ENCODE results near the gene CENPP.
"Not testable (repeated sequence)": the region's sequence is repeated elsewhere in the genome, so short reads cannot be mapped to it uniquely, and the experiment has no call there.

The CENPP gene

DNA sequence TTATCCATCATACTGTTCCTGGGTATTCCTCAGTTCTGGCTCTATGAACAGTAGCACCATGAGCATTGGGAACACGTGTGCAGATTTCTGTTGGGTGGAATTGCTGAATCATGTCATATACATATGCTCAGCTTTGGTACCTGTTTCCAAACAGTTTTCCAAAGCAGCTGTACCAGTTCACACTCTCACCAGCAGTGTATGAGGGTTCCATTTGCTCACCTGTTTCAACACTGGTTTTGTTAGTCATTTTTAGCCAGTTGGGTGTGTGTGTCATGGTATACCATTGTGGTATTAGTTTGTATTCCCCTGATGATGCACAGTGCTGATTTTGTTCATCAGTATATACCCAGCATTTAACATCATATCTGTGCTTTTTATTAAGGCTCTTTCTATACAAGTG is 266.8 kb downstream of the CENPP start:
- H3K36me3 ChIP-seq (ENCODE audit: insufficient read depth, low read length): no peaks in the 10 kb centered on the region
- peaks cover 6% of the 10 kb centered on the region for H3K4me1 ChIP-seq (ENCODE audit: control insufficient read depth, insufficient read depth, low read length, unreplicated experiment)
- H3K4me3 ChIP-seq (ENCODE audit: low read depth, low read length): no peak overlapping the region
- no peaks in the 10 kb centered on the region for H3K79me2 ChIP-seq (ENCODE audit: control insufficient read depth, insufficient read depth, low read length, unreplicated experiment)
- H3K27me3 ChIP-seq (ENCODE audit: insufficient read depth, low read length): no peaks in the 10 kb centered on the region
- no peak overlapping the region for H2AFZ ChIP-seq (ENCODE audit: low read length, unreplicated experiment)
- H3K27ac ChIP-seq (ENCODE audit: low read depth, low read length): no peak overlapping the region

DNA sequence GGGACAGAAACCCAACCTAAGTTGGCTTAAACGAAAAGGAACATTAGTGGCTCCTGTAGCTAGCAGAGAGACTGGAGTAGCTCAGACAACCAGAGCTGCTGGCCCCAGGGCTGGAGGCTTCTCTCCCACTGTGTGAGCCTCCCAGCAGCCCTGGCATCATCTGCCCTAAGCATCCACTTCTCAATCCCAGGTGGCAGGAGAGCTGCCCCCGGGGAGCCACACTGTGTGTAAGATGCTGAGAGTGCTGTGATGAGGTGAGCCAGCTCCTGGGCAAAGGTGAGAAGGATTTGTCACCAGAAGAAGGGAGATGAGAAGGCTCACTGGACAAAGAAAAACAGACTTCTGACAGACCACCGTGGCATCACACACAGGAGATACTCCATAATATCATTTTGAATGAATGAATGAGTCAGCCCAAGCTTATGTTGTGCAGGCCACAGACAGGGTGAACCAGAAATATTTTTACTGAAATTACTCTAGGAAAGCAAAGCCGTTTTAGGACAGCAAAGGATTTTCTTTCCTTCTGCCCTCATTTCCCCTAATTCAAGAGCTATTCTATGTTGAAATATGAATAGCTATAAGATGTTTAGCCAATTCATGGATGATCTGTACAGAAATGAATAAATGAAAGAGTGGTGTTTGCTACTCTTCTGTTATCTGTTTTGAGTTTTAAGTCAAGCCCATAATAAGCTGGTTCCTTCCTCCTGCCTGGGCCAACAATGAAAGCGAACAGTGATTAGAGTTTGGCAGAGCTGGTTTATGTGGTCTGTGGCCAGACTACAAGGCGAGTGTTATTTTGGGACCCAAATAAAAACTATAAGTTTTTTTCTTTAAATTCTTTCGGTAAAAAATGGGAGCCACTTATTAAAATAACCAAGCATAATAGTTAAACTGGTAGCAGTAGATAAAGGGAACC is 267.5 kb downstream of the CENPP start:
- H2AFZ ChIP-seq (ENCODE audit: low read length, unreplicated experiment): no peak overlapping the region
- H3K27ac ChIP-seq (ENCODE audit: low read depth, low read length): no peak overlapping the region
- no peaks in the 10 kb centered on the region for H3K27me3 ChIP-seq (ENCODE audit: insufficient read depth, low read length)
- no peaks in the 10 kb centered on the region for H3K36me3 ChIP-seq (ENCODE audit: insufficient read depth, low read length)
- H3K4me3 ChIP-seq (ENCODE audit: low read depth, low read length): no peak overlapping the region
- no peaks in the 10 kb centered on the region for H3K79me2 ChIP-seq (ENCODE audit: control insufficient read depth, insufficient read depth, low read length, unreplicated experiment)
- peaks cover 6% of the 10 kb centered on the region for H3K4me1 ChIP-seq (ENCODE audit: control insufficient read depth, insufficient read depth, low read length, unreplicated experiment)

DNA sequence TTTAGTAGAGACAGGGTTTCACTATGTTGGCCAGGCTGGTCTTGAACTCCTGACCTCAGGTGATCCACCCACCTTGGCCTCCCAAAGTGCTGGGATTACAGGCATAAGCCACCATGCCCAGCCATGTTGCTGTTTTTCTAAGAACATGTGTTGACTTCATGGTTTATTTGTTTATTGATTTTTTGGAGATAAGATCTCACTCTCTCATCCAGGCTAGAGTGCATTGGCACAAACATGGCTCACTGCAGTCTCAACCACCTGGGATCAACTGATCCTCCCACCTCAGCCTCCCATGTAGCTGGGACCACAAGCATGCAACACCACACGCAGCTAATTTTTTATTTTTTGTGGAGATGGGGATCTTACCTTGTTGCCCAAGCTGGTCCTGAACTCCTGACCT is 269.3 kb downstream of the CENPP start:
- H3K27me3 ChIP-seq (ENCODE audit: insufficient read depth, low read length); H3K79me2 ChIP-seq (ENCODE audit: control insufficient read depth, insufficient read depth, low read length, unreplicated experiment); H3K36me3 ChIP-seq (ENCODE audit: insufficient read depth, low read length); H2AFZ ChIP-seq (ENCODE audit: low read length, unreplicated experiment); H3K27ac ChIP-seq (ENCODE audit: low read depth, low read length); H3K4me3 ChIP-seq (ENCODE audit: low read depth, low read length); H3K4me1 ChIP-seq (ENCODE audit: control insufficient read depth, insufficient read depth, low read length, unreplicated experiment): not testable (repeated sequence)

DNA sequence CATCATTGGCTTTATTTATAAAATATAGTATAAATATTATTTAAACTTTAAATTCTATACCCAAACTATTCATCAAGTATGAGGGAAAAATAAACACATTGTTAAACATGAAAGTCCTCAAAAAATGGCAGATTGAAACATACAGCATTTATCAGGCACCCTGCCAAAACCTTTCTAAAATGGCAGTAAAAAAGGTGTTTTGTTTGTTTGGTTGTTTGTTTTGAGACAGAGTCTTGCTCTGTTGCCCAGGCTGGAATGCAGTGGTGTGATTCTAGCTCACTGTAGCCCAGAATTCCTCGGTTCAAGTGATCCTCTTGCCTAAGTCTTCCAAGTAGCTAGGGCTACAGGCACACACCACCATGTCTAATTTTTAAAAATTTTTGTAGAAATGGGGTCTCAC is 270.2 kb downstream of the CENPP start:
- no peaks in the 10 kb centered on the region for H3K27me3 ChIP-seq (ENCODE audit: insufficient read depth, low read length)
- H3K79me2 ChIP-seq (ENCODE audit: control insufficient read depth, insufficient read depth, low read length, unreplicated experiment): no peaks in the 10 kb centered on the region
- peaks cover 7% of the 10 kb centered on the region for H3K4me1 ChIP-seq (ENCODE audit: control insufficient read depth, insufficient read depth, low read length, unreplicated experiment)
- H3K4me3 ChIP-seq (ENCODE audit: low read depth, low read length): no peak overlapping the region
- H2AFZ ChIP-seq (ENCODE audit: low read length, unreplicated experiment): no peak overlapping the region
- H3K27ac ChIP-seq (ENCODE audit: low read depth, low read length): no peak overlapping the region
- H3K36me3 ChIP-seq (ENCODE audit: insufficient read depth, low read length): no peaks in the 10 kb centered on the region

DNA sequence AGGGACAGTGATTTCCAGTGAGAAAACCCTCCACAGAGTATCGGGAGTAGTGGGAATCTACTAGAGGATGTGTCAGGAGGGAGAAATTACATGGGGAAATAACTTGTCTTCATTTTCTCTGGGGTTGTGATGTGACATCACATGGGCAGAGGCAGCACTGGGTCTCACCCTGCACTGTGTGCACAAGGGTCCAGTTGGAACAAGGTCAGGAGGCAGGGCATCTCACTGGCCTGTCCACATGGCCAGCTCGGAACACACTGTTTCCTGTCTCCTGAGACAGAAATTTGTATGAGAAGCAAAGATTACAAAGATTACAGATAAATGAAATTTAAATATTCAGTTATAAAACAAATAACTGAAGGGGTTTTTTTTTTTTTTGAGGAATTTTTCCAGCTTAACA is 272.6 kb downstream of the CENPP start:
- no peak overlapping the region for H3K4me3 ChIP-seq (ENCODE audit: low read depth, low read length)
- H3K27ac ChIP-seq (ENCODE audit: low read depth, low read length): no peak overlapping the region
- no peaks in the 10 kb centered on the region for H3K79me2 ChIP-seq (ENCODE audit: control insufficient read depth, insufficient read depth, low read length, unreplicated experiment)
- no peaks in the 10 kb centered on the region for H3K27me3 ChIP-seq (ENCODE audit: insufficient read depth, low read length)
- H2AFZ ChIP-seq (ENCODE audit: low read length, unreplicated experiment): no peak overlapping the region
- H3K36me3 ChIP-seq (ENCODE audit: insufficient read depth, low read length): no peaks in the 10 kb centered on the region
- peaks cover 10% of the 10 kb centered on the region for H3K4me1 ChIP-seq (ENCODE audit: control insufficient read depth, insufficient read depth, low read length, unreplicated experiment)

DNA sequence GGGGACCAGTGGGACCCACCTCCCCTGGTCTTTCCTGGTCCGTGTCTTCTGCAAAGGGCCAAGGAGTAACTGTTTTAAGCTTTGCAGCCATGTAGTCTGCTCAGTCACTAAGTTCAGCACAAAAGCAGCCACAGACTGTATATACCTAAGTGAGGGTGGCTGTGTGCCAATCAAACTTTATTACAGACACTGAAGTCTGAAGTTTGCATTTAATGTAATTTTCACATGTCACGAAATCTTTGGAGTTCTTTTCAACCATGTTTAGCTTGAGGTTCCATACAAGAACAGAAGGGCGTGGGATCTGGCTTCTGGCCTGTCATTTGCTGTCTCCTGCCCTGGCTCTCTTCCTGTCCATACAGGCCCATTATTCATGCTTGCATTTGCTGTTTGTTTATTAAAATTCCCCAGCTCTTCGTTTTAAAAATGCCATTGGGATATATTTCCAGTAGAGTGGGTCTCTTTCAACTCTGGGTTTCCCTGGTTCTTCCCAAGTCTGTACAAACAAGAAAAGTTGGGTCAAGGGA is 274.2 kb downstream of the CENPP start:
- Histone ChIP-seq H3K79me2 (ENCODE audit: control insufficient read depth, insufficient read depth, low read length, unreplicated experiment) (no peaks in the 10 kb centered on the region), H3K4me3 (ENCODE audit: low read depth, low read length) (no peak overlapping the region), H3K27ac (ENCODE audit: low read depth, low read length) (no peak overlapping the region), H3K4me1 (ENCODE audit: control insufficient read depth, insufficient read depth, low read length, unreplicated experiment) (peaks cover 10% of the 10 kb centered on the region), H3K27me3 (ENCODE audit: insufficient read depth, low read length) (no peaks in the 10 kb centered on the region), H2AFZ (ENCODE audit: low read length, unreplicated experiment) (no peak overlapping the region), H3K36me3 (ENCODE audit: insufficient read depth, low read length) (0 out of 2 replicates have a peak, but pooled peaks cover 3% of the 10 kb centered on the region)

DNA sequence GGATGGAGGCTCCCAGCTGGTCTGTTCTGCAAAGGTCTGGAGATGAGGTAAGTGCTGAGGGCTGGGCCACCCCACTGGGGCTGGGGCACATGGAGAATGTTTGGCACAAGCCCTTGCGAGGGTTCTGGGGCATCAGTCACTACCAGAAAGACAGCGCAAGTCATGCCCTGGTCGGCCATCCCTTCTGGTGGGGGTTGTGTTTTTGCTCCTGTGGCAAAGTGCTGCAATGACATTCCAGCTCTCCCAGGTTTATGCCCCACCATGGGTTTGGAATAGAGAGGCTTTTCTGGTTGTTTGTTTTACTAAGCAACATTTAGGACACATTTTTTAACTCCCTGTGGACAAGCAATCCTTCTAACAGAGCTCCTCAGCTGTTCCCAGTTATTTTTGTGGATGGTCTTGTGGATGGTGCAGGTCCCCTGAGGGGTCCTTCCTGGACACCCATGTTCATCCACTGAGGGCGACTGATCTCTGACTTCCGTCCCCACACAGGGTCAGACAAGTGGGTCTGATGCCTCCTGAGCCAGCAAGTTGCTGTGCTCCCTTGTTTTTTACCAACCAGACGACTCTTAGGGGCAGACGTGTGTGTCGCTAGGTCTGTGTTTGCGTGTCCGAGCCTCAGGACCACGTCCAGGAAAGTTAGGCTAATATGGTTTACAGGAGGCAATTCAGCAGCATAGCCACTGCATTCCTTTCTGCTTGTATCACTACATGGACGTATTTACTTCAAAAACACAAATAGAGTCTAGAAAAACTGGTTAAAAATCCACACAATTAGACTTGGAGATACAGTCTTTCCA is 274.9 kb downstream of the CENPP start:
- Histone ChIP-seq H3K4me3 (ENCODE audit: low read depth, low read length) (no peak overlapping the region), H3K27ac (ENCODE audit: low read depth, low read length) (no peak overlapping the region), H2AFZ (ENCODE audit: low read length, unreplicated experiment) (no peak overlapping the region), H3K4me1 (ENCODE audit: control insufficient read depth, insufficient read depth, low read length, unreplicated experiment) (peaks cover 10% of the 10 kb centered on the region), H3K79me2 (ENCODE audit: control insufficient read depth, insufficient read depth, low read length, unreplicated experiment) (no peaks in the 10 kb centered on the region), H3K36me3 (ENCODE audit: insufficient read depth, low read length) (0 out of 2 replicates have a peak, but pooled peaks cover 3% of the 10 kb centered on the region), H3K27me3 (ENCODE audit: insufficient read depth, low read length) (no peaks in the 10 kb centered on the region)

DNA sequence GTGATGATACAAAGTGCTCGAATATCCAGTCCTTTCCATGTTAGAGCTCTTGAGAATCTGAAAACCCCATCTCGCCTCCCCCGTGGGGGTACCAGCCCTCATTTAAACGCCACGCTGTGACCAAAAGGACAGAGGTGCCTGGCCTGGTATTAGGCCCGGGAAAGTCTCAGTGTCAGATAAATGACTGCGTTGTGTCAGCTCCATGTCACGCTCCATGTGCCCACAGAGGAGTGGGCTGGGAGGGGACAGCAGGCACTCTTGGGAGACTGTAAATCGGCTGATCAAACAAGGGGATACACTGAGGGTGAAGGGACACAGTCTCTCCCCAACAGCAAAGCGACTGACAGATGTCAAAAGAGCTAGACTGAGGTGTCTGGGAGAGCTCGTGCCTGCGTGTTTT is 275.7 kb downstream of the CENPP start:
- H3K4me1 ChIP-seq (ENCODE audit: control insufficient read depth, insufficient read depth, low read length, unreplicated experiment): peaks cover 10% of the 10 kb centered on the region
- no peak overlapping the region for H3K4me3 ChIP-seq (ENCODE audit: low read depth, low read length)
- no peaks in the 10 kb centered on the region for H3K79me2 ChIP-seq (ENCODE audit: control insufficient read depth, insufficient read depth, low read length, unreplicated experiment)
- H3K27ac ChIP-seq (ENCODE audit: low read depth, low read length): no peak overlapping the region
- no peaks in the 10 kb centered on the region for H3K27me3 ChIP-seq (ENCODE audit: insufficient read depth, low read length)
- H3K36me3 ChIP-seq (ENCODE audit: insufficient read depth, low read length): 0 out of 2 replicates have a peak, but pooled peaks cover 3% of the 10 kb centered on the region
- no peak overlapping the region for H2AFZ ChIP-seq (ENCODE audit: low read length, unreplicated experiment)

DNA sequence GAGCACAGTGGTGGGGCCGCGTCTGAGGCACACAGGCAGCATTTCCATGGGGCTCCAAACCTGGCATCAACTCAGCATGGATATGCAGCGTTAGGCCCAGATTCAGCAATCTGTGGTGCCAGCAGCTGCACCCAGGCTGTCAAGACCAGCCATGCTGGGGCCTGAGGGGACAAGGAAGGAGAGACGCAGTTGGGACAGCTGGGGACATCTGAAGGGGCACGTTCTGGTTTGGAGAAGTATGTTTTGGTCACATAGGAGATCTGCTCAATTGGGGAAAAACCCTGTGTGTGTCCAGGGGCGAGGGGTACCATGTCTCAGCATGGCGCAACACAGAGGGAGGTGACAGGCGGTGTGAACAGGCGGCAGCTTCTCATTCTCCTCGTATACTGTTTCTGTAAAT is 276.7 kb downstream of the CENPP start:
- Histone ChIP-seq H3K27me3 (ENCODE audit: insufficient read depth, low read length) (no peaks in the 10 kb centered on the region), H3K4me1 (ENCODE audit: control insufficient read depth, insufficient read depth, low read length, unreplicated experiment) (peaks cover 12% of the 10 kb centered on the region), H3K36me3 (ENCODE audit: insufficient read depth, low read length) (0 out of 2 replicates have a peak, but pooled peaks cover 3% of the 10 kb centered on the region), H2AFZ (ENCODE audit: low read length, unreplicated experiment) (no peak overlapping the region), H3K4me3 (ENCODE audit: low read depth, low read length) (no peak overlapping the region), H3K79me2 (ENCODE audit: control insufficient read depth, insufficient read depth, low read length, unreplicated experiment) (no peaks in the 10 kb centered on the region), H3K27ac (ENCODE audit: low read depth, low read length) (no peak overlapping the region)

DNA sequence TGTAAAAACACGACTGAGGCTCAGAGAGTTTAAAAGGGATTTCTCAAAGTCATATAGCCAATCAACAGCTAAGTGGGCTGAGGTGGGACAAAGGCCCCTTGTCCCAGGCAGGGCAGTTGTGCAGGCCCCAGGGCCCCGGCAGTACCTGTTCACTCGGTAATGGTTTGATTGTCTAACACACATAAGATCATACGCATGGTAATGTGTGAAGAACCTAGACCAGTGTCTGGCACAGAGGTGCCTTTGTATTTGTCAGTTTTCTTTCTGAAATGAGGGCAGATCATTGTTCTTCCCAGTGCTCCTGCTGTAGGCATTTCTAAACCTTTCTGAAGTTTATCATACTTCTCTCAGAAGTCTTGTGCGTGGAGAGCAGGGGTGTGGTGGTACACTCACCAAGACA is 277.3 kb downstream of the CENPP start:
- Histone ChIP-seq H2AFZ (ENCODE audit: low read length, unreplicated experiment) (no peak overlapping the region), H3K4me3 (ENCODE audit: low read depth, low read length) (no peak overlapping the region), H3K27me3 (ENCODE audit: insufficient read depth, low read length) (no peaks in the 10 kb centered on the region), H3K4me1 (ENCODE audit: control insufficient read depth, insufficient read depth, low read length, unreplicated experiment) (peaks cover 19% of the 10 kb centered on the region), H3K79me2 (ENCODE audit: control insufficient read depth, insufficient read depth, low read length, unreplicated experiment) (no peaks in the 10 kb centered on the region), H3K36me3 (ENCODE audit: insufficient read depth, low read length) (0 out of 2 replicates have a peak, but pooled peaks cover 3% of the 10 kb centered on the region), H3K27ac (ENCODE audit: low read depth, low read length) (no peak overlapping the region)
